Esophagus muscularis mucosa (tissue), 4 donors: ENCODE data around the gene GATA3. TPM values are rescaled to one million over a fixed set of nuclear protein-coding genes. Genes with fewer than 3 reads are reported as not detected.

ENCODE experiments used
- DNase-seq: peaks from one replicate; pipeline ENCODE4 v3.0.0-alpha.2; 2017; ENCODE audit errors: extremely low spot score
- H3K27ac ChIP-seq, 4 donors: fragments of 200-600 bp; sonication (generic); replicated peaks in 1 of 4; 1 replicate in 3 of 4; 2 replicates in 1 of 4; pipeline ENCODE4 v1.5.1; 2016 to 2019; ENCODE audit warnings: mild to moderate bottlenecking in 1 of 4
- H3K27me3 ChIP-seq, 4 donors: fragments of 200-600 bp; sonication (generic); one replicate each; pipeline versions ENCODE4 v1.5.1 to v1.6.0; 2016 to 2019
- H3K36me3 ChIP-seq, 4 donors: fragments of 200-600 bp; sonication (generic); one replicate each; pipeline ENCODE4 v1.5.1; 2016 to 2019
- H3K4me1 ChIP-seq, 4 donors: fragments of 200-600 bp; sonication (generic); one replicate each; pipeline ENCODE4 v1.5.1; 2016 to 2019
- H3K4me3 ChIP-seq, 4 donors: fragments of 200-600 bp; sonication (generic); 1 replicate in 2 of 4; 2 replicates in 2 of 4; pipeline ENCODE4 v1.5.1; 2016 to 2019; ENCODE audit warnings: mild to moderate bottlenecking in 4 of 4, moderate library complexity in 1 of 4
- H3K9me3 ChIP-seq, 4 donors: fragments of 200-600 bp; sonication (generic); 1 replicate in 3 of 4; 2 replicates in 1 of 4; pipeline ENCODE4 v1.5.1; 2016 to 2019
- CTCF ChIP-seq, 3 experiments: fragments of 200-600 bp in 2 of 3; fragments of 450-650 bp in 1 of 3; sonication (generic) in 2 of 3; IDR thresholded peaks; one replicate each; pipeline ENCODE4 v1.5.1; 2017 to 2019; ENCODE audit warnings: antibody characterized with exemption in 3 of 3, mild to moderate bottlenecking in 2 of 3, moderate library complexity in 1 of 3
- EP300 ChIP-seq: sonication (generic); formaldehyde crosslinking; IDR thresholded peaks from one replicate; pipeline ENCODE4 v1.6.1; 2017; ENCODE audit warnings: antibody characterized with exemption
- POLR2A ChIP-seq: fragments of 450-650 bp; IDR thresholded peaks from one replicate; pipeline ENCODE4 v1.6.1; 2017; ENCODE audit warnings: antibody characterized with exemption, moderate library complexity, mild to moderate bottlenecking, low read depth
- POLR2AphosphoS5 ChIP-seq, 2 donors: sonication (generic); formaldehyde crosslinking; IDR thresholded peaks; one replicate each; pipeline ENCODE4 v1.6.1; 2017; ENCODE audit warnings: antibody characterized with exemption in 2 of 2
- WGBS: methylation state at CpG from one replicate; pipeline ENCODE4 v1.1.5; 2018; 5-methylcytosine and 5-hydroxymethylcytosine counted together
- intact Hi-C: fragments of 100-400 bp; cut with DNase I; formaldehyde crosslinking; loops from one replicate; pipeline ENCODE4 v1.15.1; 2023
- total RNA-seq, 4 donors: library from RNA; depleted of rRNA; stranded (reverse); fragments of >200 nt; gene quantifications; one replicate each; pipeline versions ENCODE4 v1.1.0 to v1.2.1, GENCODE V29; 2016

Gene GATA3
- total RNA-seq, 4 donors from 2014 or later = 0.19 to 0.46 (median 0.33) TPM; not detected in 1

DNA sequence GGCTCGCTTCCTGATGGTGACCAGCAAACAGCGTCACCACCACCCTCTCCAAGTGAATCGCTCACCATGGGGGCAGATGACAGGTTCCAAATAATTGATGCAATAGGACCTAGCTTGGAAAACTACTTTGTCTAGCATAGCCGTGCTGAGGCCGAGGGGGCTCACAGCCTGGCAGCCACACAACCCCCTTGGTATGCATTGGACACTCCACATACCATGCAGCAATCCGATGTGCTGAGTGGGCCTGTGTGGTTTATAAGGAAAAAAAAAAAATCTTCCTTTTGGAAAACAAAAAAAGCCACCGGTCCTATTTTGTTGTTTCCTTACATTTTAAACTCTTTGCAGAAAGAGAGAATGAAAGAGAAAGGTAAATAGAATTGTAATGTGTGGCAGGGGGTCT lies 15.1 kb downstream of the GATA3 start:
- Histone ChIP-seq H3K9me3 (no peaks in the 10 kb centered on the region), H3K36me3 (peaks cover 0 to 13% (median 0%) of the 10 kb centered on the region in 4 donors), H3K27me3 (peaks cover 0 to 60% (median 0%) of the 10 kb centered on the region in 4 donors), H3K4me3 (no peak overlapping the region), H3K27ac (no peak overlapping the region), H3K4me1 (no peaks in the 10 kb centered on the region)
- intact Hi-C loops = no loop called here
- DNase-seq = no peak
- TF ChIP-seq POLR2A (no peak), POLR2AphosphoS5 (IDR thresholded peaks at IDR 0.05) (no peak), EP300 (no peak), CTCF (IDR thresholded peaks at IDR 0.05) (no peak)
- WGBS = 90% methylated on average over 7 of the region's 7 CpGs

DNA sequence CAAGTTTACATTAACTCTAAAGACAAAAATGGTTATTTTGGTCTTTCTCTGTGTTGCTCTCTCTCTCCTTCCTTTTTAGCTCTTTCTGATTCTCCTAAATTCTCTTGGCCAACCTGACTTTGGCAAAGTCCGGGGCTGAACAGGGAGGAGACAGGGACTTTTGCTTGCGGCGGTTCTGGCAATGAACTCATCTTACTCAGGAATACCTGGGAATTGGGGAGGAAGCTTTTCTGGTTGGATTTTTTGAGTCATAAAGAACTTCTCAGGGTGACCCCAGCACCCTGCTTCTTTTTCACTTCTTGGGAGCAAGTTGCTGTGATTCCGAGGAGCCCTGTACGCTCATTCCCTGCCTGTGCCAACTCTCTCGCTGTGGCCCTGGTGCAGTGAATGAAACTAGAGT lies 16.0 kb downstream of the GATA3 start:
- H3K27me3 ChIP-seq = peaks cover 0 to 57% (median 0%) of the 10 kb centered on the region in 4 donors
- TF ChIP-seq CTCF (IDR thresholded peaks at IDR 0.05) = no peak
- TF ChIP-seq POLR2A = no peak
- TF ChIP-seq POLR2AphosphoS5 (IDR thresholded peaks at IDR 0.05) = no peak
- no peak for TF ChIP-seq EP300
- no peaks in the 10 kb centered on the region for H3K4me1 ChIP-seq
- peaks cover 0 to 13% (median 0%) of the 10 kb centered on the region in 4 donors for H3K36me3 ChIP-seq
- intact Hi-C loops = no loop called here
- 90% methylated on average over 6 of the region's 6 CpGs for WGBS
- no peaks in the 10 kb centered on the region for H3K9me3 ChIP-seq
- no peak for DNase-seq
- no peak overlapping the region for H3K27ac ChIP-seq
- H3K4me3 ChIP-seq = no peak overlapping the region

DNA sequence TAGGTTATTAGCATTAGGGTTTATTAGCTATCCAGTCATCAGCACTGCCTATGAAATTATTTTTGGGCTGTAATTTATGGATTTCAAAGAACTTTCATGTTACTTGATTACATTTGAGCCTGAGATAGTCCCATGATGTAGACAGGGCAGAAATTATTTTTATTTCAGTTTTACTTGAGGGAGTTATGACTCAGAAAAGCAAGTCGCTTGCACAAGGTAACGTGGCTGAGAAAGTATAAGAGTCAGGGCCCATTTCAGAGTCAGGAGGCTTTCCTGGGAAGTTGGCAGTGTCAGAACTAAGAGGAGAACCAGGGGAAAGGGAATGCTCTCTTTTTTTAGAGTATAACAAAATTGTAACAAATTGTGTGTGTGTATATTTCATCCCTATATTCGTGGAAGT lies 16.5 kb downstream of the GATA3 start:
- intact Hi-C loops = no loop called here
- no peak overlapping the region for H3K4me3 ChIP-seq
- no peak for DNase-seq
- TF ChIP-seq POLR2A (no peak), CTCF (IDR thresholded peaks at IDR 0.05) (no peak), POLR2AphosphoS5 (IDR thresholded peaks at IDR 0.05) (no peak), EP300 (no peak)
- H3K36me3 ChIP-seq = peaks cover 0 to 13% (median 0%) of the 10 kb centered on the region in 4 donors
- WGBS = 83% methylated on average over 3 of the region's 3 CpGs
- no peaks in the 10 kb centered on the region for H3K4me1 ChIP-seq
- no peak overlapping the region for H3K27ac ChIP-seq
- peaks cover 0 to 57% (median 0%) of the 10 kb centered on the region in 4 donors for H3K27me3 ChIP-seq
- H3K9me3 ChIP-seq = no peaks in the 10 kb centered on the region

DNA sequence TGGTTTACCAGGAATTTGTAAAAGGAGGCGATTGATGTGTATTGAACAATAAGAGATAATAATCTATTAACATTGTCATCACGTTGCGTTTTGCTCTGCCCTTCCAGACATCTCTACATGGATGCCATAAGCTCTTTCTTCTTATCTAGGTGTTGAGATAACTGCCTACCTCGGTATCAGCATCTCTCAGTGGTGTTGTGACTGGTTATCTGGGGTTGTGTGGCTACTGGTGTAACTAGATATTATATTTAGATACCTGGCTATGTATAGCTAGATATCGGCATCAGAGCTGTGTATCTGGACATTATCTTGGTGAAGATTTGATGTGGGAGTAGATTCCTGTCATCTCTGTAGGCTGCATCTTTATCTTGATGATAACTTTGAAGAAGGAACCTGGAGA lies 17.2 kb downstream of the GATA3 start:
- H3K36me3 ChIP-seq = peaks cover 0 to 13% (median 0%) of the 10 kb centered on the region in 4 donors
- WGBS = 90% methylated on average over 5 of the region's 5 CpGs
- intact Hi-C loops = no loop called here
- H3K9me3 ChIP-seq = no peaks in the 10 kb centered on the region
- no peak overlapping the region for H3K4me3 ChIP-seq
- H3K27ac ChIP-seq = no peak overlapping the region
- DNase-seq = no peak
- H3K4me1 ChIP-seq = no peaks in the 10 kb centered on the region
- TF ChIP-seq POLR2A (no peak), EP300 (no peak), POLR2AphosphoS5 (IDR thresholded peaks at IDR 0.05) (no peak), CTCF (IDR thresholded peaks at IDR 0.05) (no peak)
- peaks cover 0 to 57% (median 0%) of the 10 kb centered on the region in 4 donors for H3K27me3 ChIP-seq

GRCh38 chr10:8072211-8072610 lies 17.7 kb downstream of the GATA3 start:
- TF ChIP-seq CTCF (IDR thresholded peaks at IDR 0.05) (no peak), POLR2A (no peak), EP300 (no peak), POLR2AphosphoS5 (IDR thresholded peaks at IDR 0.05) (no peak)
- H3K4me1 ChIP-seq = no peaks in the 10 kb centered on the region
- intact Hi-C loops = no loop called here
- H3K36me3 ChIP-seq = peaks cover 0 to 13% (median 0%) of the 10 kb centered on the region in 4 donors
- no peak for DNase-seq
- H3K4me3 ChIP-seq = no peak overlapping the region
- no peak overlapping the region for H3K27ac ChIP-seq
- peaks cover 0 to 60% (median 0%) of the 10 kb centered on the region in 4 donors for H3K27me3 ChIP-seq
- H3K9me3 ChIP-seq = no peaks in the 10 kb centered on the region
- 66% methylated on average over 4 of the region's 4 CpGs for WGBS
